IPS-NIHi11 (cell line): ENCODE results near the gene DCAF12.
A peak's percentile ranks its signal among the peaks of the same experiment; 100 is the strongest.
"Not testable (repeated sequence)": the region's sequence is repeated elsewhere in the genome, so short reads cannot be mapped to it uniquely, and the experiment has no call there.

Experiments
- DNase-seq: peaks from one replicate; pipeline ENCODE4 v3.0.0; 2012; ENCODE audit warnings: mixed read lengths, low spot score

DCAF12 gene

DNA sequence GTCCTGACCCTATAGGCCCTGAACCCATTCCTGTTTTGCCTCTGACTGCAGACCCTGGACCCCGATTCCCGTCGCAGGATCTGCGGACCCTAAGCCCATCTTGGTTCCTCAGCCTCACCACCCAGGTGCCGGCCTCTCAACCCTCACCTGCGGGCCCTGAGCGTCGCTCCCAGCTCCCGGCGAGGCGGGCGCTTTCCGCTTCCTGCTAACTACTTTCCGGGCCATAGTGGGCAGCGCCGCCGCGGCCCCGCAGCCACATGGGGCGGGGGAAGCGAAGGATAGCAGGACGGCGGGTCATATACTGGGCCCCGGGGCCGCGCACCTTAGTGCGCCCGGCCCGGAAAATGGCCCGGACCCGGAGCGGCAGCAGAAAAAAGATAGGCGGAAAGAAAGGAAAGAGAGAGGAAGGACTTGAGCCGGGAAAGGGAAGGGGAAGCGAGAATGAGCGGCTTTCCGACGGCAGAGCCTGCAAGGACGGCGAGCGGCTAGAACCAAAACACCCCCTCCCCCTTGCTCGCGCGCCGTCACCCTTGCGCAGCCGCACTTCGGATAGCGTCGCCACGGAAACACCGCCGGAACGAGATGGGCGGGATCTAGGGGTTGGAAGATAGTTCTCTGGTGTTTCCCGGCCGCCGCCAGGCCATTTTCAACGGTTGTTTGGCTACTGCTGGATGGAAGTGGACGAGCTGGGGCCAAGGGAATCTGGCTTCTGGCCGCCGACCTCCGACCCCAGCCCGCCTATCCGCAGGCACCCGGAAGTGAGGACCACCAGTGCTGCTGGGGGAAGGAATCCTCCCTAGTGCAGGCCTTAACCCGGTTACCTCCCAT lies at the start of gene DCAF12:
TSS of gene DCAF12 (minus strand) at position 492 of the 828 bp plus-strand sequence. CDS start at position 225, 267 bp downstream.
- DNase-seq = peak; percentile 96

DNA sequence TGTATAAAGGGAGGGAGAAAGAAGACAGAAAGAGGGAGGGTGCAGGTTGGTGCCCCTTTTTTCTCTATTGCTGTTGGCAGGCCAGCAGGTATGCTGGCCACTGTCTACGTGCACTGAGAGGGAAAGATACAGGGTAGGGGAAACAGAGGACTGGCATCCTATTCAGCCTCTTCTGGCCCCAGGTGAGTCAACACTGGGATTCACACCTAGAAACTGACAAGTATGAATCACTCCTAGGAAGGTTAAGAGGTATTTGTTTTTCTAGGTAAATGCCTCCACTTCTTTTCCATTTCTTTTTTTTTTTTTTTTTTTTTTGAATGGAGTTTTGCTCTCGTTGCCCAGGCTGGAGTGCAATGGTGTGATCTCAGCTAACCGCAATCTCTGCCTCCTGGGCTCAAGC lies 49.6 kb upstream of the DCAF12 start:
- no peak for DNase-seq

GRCh38 chr9:34171753-34172535 lies 45.4 kb upstream of the DCAF12 start:
- DNase-seq = no peak

GRCh38 chr9:34170237-34170991 lies 43.9 kb upstream of the DCAF12 start:
- no peak for DNase-seq

GRCh38 chr9:34169125-34169524 lies 42.6 kb upstream of the DCAF12 start:
- no peak for DNase-seq

DNA sequence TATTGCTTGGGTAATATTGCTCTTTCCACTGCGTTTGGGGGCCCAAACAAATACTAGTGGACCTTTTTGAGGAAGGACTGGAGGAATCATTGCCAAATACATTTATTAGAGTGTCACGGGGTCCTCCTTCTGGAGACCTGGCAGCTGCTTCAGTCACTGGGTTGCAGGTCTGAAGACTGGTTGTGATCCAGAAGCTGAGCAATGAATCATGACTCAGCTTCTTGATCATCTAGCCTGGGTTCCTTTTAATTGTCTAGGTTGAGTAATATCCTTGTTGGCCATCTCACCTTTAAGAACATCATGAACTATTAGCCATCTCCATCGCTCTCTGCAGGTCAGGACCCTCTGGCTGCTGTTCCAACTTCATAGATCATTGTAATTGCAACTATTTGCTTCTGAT lies 36.9 kb upstream of the DCAF12 start:
- no peak for DNase-seq

DNA sequence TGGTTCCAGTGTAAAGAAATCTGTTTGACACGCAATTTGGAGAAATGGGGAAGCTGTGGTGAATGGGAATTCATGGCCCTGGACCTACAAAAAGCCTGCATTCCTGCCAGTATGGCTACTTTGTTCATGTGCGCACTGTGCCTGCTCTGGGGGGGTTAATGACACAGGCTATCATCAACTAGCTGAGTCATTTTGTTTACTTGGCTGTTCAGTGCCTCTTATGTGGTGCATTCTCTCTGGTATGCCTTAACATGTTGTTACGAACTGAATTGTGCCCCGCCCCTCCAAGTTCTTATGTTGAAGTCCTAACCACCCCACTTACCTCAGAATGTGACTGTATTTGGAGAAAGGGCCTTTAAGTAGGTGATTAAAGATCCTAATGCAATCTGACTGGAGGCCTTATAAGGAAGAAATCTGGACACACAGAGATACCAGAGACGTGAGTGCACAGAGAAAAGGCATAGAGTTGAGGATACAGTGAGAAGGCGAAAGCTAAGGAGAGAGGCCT lies 31.9 kb upstream of the DCAF12 start:
- no peak for DNase-seq

DNA sequence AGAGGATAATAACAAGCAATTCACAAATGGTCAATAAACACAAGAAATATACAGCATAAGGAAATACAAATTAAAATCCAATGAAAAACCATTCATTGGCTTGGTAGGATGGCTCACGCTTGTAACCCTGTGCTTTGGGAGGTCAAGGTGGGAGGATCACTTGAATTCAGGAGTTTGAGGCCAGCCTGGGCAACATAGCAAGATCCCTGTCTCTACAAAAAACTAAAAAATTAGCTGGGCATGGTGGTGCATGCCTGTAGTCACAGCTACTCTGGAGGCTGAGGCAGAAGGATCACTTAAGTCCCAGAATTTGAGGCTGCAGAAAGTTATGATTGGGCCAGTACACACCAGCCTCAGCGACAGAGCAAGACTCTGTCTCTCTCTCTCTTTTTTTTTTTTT lies 31.4 kb upstream of the DCAF12 start:
- DNase-seq = no peak

GRCh38 chr9:34157318-34157717 lies 30.8 kb upstream of the DCAF12 start:
- no peak for DNase-seq

DNA sequence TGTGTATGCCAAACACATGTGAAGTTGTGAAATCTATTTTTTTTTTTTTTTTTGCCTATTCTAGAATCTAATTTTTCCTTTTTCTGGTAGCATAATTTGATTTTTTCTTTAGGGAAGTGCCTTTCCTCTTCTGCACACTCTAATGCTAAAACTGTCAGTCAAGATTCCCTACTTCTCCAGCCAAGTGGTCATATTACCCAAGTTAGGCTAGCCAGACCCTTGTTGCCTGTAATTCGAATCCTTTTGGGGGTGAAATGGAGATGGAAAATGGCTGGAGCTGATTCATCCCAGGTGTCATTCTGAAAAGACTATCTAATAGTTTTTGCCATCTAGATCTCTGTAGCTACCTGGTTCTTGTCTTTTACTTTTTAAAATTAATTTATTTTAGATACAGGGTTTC lies 27.6 kb upstream of the DCAF12 start:
- peak; percentile 20 for DNase-seq

DNA sequence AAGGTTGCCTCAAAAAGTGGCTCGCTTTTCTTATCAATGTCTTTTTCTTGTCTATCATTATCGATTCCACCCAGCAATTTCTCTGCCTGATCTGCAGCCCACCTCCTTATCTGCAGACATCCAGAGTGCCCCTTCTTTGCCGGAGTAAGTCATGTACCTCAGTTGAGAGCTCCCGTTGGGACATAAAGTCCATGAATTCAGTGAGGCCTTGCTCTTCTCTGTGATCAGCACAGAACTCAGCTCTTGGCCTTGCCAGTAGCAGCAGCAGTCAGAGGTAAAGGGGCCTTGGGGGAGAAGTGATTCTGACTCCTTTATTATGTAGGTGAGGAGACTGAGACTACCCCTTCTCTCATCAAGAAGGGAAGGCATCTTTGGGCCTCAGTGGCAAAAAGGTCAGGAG lies 24.9 kb upstream of the DCAF12 start:
- DNase-seq = no peak

DNA sequence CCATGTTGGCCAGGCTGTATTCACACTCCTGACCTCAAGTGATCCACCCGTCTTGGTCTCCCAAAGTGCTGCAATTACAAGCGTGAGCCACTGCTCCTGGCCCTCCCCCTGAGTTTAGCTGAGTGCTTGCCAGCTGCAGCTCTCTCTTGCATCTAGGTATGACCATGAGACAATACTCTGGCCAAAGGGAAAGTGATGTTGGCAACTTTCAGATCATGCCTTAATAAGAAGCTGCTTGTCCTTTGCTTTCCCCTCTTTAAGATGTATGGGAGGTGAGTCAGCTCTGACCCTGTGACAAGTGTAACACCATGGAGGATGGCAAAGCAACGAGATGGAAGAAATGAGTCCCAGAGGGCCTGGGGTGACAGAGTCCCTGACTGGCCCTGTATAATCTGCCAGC lies 18.7 kb upstream of the DCAF12 start:
- DNase-seq = no peak

DNA sequence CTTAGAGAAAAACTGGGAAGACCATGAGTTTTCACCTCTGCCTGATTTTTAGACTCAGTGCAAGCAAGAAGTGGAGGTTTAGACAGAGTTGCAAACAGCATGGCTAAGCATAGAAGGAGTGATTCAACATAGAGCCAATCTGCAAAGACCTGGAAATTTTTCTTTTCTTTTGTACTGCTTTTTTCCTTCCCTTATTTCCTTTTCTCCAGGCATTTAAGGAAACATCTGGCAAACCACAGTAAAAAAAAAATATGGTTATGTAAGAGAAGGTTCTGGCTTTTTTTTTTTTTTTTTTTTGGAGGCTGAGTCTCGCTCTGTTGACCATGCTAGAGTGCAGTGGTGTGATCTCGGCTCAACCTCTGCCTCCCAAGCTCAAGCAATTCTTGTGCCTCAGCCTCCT lies 16.6 kb upstream of the DCAF12 start:
- DNase-seq = no peak

DNA sequence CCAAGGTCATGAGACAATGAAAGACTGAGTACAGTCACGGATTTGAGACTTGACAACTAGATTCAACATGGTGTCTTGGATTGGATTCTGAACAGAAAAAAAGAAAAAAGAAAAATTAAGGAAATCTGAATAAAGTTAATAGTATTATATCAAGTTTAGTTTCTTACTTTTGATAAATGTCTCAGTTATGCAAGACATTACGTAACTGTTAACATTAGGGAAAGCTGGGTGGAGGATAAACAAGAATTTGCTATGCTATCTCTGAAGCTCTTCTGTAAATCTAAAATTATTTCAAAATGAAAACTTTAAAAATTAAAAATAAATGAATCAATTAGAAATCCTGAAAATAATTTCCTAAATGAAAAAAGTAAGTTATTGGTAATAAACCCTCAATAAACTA lies 14.4 kb upstream of the DCAF12 start:
- DNase-seq = no peak

- DNase-seq = peak; percentile 31
Measured at GRCh38 chr9:34139477-34140146, 13.1 kb upstream of the DCAF12 start.

GRCh38 chr9:34138644-34139043 lies 12.1 kb upstream of the DCAF12 start:
- DNase-seq = not testable (repeated sequence)

GRCh38 chr9:34134521-34134920 lies 8.0 kb upstream of the DCAF12 start:
- no peak for DNase-seq

DNA sequence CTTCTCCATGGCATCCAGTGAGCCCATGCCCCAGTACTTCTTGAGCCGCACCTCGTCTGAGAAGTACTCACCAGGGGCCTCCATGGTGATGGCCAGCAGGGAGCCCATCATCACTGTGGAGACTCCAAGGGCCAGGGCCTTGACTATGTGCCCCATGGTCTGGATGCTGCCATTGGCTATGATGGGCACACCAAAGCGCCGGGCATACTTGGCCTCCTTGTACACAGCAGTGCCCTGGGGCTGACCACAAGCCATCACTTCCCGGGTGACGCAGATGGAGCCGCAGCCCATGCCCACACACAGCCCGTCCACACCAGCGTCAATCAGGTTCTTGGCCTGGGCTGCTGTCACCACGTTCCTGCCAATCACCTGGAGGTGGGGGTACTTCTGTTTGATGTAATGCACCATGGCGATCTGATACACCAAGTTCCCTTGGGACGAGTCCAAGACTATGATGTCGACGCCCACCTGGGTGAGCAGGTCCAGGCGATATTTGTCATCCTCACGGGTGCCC lies 7.0 kb upstream of the DCAF12 start:
- DNase-seq = no peak

DNA sequence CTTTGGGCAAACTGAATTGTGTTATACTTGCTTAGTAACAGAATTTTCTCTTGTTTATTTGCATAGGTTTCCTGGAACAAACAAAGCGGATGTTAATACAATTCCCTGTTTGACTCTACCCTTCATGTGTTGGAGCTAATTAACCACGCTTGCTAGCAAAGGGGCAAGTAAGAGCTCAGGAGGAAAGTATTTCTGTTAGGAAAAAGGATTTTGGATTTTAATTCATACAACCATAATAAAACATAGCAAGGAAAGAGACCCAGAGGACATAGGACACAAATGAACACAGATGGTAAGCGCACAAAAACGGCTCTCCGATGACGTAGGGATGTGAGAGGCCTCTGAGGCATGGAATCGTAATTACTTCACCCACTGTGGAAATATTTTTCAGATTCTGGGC lies 5.1 kb upstream of the DCAF12 start:
- no peak for DNase-seq

GRCh38 chr9:34127035-34127948 lies 794 bp upstream of the DCAF12 start:
- no peak for DNase-seq
